ENCODE results near the gene KIF4B.
"Not testable (repeated sequence)": the region's sequence is repeated elsewhere in the genome, so short reads cannot be mapped to it uniquely, and the experiment has no call there.

Gene KIF4B

DNA sequence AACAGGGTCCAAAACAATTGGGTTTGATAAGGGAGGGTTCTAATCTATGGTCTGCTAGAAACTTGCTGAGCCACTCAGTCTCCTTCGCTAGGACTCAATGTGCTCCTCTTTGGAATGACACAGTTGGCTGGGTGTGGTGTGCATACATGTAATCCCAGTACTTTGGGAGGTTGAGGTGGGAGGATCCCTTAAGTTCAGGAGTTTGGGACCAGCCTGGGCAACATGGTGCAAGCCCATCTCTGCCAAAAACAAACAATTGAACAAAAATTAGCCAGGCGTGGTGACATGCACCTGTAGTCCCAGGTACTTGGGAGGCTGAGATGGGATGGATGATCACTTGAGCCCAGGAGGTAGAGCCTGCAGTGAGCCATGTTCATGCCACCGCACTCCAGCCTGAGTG is 2.7 kb upstream of the KIF4B start:
- DNase-seq = no peak

DNA sequence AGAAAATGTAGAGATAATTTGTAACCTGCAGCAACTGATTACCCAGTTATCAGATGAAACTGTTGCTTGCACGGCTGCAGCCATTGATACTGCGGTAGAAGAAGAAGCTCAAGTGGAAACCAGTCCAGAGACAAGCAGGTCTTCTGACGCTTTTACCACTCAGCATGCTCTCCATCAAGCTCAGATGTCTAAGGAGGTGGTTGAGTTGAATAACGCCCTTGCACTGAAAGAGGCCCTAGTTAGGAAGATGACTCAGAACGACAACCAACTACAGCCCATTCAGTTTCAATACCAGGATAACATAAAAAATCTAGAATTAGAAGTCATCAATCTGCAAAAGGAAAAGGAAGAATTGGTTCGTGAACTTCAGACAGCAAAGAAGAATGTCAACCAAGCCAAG is 1.7 kb downstream of the KIF4B start:
- DNase-seq = no peak

DNA sequence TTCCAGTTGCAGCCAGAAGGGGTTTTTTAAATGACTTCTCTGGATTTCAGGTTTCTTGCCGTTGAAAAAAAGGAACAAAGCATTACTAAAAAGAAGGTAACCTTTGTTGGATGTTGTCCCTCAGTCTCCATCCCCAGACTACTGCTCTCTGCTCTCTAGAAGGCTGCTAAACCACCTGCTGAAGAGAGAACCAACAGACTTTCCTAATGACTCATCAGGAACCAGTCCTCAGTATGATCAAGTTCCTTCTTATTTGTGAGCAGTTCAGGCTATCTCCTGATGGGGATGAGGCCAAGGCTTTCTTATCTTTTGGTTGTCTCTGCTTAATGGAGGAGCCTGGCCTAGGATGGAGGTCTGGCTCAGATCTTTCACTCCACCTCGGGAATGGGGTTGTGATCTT is 4.1 kb downstream of the KIF4B start:
- no peak for DNase-seq

DNA sequence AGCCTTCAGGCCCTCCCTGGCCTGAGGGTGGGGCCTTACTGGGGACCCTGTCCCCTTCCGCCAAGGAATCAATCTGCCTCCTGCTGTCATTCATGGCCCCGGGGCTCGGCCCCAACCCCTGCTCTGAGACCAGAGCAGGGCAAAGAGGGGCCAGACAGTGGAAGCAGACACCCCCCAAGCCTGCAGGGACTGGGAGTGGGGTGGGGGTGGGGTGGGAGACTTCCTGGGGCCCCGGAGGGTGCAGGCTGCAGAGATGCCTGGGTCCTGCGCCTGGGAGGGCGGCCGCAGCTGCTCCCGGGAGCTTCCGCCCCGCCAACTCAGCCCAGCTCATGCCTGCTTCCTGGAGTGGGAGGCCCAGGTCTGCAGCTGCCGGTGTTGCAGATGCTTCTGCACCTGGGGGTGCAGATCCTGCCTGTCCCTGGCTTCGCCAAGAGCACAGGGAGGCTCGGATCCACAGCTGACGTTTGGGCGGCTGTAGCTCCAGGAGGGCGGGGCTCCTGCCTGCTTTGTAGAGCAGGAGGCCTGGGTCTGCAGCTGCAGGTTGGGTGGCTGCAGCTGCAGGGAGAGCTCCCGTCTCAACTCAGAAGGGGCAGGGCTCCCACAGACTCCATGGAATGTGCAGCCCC is 6.2 kb downstream of the KIF4B start:
- no peak for DNase-seq

DNA sequence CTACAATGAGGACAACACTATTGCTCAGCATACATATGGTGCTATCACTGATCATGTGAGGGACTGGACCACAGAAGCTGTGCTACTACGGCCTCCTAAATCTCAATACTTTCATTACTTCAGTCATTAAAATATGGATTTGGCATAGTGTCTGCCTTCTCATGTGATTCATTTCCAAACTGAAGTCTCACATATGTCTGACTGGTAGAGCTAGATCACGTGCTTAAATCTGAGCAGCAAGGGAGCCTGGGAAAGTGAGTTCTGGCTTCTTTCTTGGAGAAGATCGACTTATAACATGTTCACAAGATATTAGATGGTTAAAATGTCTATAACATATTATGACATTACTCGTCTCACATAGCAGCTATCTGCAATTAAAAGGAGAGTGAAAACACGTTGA is 8.3 kb downstream of the KIF4B start:
- DNase-seq = no peak

DNA sequence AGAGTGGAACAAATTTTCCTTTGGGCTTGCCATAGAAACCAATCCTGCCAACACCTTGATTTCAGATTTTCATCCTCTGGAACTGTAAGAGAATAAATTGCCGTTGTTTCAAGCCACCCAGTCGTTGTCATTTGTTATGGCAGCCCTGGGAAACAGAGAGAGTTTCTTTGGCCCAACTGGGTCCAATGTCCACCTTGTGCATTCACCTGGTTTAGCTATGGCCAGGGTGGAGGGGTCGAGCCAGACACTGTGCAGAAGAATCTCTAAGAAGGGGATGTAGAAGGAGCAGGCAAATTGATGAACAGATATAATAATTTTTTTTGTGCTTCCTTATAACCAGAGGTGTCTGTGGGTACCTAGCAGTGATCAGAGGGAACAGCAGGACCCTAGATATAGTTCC is 9.8 kb downstream of the KIF4B start:
- no peak for DNase-seq

DNA sequence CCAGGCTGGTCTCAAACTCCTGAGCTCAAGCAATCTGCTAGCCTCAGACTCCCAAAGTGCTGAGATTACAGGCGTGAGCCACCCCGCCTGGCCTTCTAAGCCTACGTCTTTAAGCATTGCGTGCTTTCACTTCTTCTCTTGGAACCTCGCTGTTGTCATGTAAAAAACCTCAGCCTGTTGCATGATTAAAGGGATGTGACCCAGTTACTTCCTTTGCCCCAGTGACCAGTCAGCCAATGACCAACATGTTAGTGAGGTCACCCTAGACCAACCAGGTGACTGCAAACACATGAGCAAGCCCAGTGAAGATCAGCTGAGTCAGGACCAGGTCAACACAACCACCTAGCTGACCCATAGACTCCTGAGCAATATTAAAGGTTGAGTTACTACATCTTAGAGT is 10.5 kb downstream of the KIF4B start:
- DNase-seq = no peak

DNA sequence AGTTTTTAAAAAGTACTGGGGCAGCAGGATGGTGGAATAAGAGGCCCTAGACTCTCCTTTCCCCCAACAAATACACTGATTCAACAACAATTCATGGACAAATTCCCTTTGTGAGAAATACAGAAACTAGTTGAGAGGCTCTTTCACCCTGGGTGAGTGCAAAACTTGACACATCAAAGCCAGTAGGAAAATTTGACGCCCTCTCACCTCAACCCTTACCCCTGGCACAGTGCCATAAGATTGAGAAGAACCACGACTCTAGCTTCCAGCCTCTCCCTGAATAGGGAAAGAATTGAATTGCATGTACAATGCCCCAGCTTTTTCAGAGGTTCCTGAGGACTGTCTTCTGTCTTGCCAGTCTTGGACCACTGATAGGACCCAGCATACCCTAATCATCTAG is 12.3 kb downstream of the KIF4B start:
- no peak for DNase-seq

DNA sequence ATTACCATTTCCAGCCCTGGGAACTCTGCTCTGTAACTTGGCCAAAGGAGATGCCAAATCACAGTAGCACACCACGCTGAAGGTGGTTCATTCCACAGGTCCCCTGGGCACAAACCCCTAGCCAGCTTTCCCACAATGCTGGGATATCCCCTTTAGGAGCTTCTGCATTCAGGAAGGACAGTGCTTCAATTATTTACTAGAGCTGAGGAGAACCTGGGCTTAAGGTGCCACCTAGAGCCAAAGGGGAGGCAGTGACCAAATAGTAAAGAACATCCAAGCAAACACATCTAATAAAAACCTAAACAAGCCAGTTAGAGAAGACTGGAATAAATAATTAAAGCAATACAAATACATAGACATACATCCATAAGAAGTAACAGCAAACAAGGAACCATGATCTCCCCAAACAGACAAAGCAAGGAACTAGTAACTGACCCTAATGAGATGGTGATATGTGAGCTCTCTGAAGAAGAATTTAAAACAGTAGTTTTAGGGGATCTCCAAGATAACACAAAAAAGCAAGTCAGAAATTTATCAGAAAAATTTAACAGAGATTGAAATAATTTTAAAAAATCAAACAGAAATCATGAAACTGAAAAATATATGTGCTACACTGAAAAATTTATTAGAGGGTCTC is 14.6 kb downstream of the KIF4B start:
- DNase-seq = no peak

DNA sequence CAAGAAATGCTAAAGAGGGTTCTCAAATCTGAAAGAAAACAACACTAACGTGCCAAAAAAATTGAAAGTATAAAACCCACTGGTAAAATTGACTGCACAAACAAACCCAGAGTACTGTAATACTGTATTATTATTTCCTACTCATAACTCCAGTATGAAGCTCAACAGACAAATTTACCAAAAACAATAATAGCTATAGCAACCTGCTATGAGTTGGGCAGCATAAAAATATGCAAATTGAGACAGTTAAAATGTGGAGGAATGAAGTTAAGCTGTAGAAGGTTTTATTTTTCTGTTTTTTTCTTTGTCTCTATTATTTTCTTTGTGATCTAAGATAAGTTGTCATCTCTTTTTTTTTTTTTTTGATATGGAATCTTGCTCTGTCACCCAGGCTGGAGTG is 15.7 kb downstream of the KIF4B start:
- DNase-seq = no peak

DNA sequence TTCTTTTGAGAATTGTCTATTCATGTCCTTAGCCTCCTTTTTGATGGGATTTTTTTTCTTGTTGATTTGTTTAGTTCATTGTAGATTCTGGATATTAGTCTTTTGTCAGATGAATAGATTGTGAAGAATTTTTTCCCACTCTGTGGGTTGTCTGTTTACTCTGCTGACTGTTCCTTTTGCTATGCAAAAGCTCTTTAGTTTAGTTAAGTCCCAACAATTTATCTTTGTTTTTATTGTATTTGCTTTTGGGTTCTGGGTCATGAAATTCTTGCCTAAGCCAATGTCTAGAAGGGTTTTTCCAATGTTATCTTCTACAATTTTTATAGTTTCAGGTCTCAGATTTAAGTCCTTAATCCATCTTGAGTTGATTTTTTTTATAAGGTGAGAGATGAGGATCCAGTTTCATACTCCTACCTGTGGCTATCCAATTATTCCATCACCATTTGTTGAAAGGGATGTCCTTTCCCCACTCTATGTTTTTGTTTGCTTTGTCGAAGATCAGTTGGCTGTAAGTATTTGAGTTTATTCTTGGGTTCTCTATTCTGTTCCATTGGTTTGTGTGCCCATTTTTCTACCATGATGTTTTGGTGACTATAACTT is 20.7 kb downstream of the KIF4B start:
- DNase-seq = not testable (repeated sequence)

DNA sequence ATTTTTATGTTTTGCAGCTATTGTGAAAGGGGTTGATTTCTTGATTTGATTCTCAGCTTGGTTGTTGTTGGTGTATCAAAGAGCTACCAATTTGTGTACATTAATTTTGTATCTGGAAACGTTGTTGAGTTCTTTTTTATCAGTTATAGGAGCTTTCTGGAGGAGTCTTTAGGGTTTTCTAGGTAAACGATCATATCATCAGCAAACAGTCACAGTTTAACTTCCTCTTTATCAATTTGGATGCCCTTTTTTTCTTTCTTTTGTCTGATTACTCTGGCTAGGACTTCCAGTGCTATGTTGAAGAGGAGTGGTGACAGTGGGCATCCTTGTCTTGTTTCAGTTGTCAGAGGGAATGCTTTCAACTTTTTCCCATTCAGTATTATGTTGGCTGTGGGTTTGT is 21.5 kb downstream of the KIF4B start:
- DNase-seq = not testable (repeated sequence)

DNA sequence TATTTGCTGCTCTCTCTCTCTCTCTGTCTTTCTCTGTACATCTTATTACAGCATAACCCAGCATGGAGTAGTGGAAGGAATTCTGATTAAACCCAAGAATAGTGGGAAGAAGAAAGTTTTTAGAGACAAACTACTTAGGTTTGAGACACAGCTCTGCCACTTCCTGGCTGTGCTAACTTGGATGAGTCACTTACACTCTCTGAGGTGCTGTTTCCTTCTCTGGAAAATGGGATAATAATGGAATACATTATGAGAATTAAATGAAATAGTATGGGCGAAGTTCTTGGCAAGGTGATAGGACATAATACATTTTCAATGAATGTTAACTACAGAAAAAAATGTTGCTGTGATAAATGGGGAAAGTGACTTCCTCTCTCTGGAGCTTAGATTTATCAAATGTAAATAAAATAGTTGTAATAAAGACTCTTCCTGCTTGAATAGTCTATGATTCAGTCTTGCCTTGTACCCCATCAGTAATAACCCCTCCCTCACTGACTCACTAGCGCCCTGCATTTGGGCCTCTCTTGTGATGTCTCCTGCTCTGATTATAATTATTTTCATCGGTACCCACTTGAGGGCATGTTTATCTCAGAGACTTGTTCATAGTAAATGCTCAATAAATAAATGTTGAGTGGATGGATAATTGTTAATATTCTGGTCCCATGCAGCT is 27.6 kb downstream of the KIF4B start:
- DNase-seq = no peak

DNA sequence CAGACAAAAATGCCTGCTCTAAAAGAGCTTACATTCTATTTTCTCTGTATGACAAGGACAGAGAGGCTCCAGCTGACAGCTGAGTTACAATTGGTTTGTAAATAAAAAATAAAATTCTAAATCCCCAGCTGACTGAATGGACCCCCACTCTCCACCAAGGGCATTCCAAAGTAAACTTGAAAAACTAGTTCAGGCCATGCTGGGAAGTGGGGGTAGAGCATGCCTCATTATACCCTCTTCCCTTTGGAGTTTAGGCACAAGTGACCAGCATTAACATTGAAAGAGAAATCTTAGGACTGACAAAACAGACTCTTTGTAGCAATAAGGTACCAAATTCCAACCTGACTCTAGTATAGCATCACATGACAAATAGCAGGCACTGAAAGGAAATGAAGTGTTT is 31.0 kb downstream of the KIF4B start:
- DNase-seq = no peak

DNA sequence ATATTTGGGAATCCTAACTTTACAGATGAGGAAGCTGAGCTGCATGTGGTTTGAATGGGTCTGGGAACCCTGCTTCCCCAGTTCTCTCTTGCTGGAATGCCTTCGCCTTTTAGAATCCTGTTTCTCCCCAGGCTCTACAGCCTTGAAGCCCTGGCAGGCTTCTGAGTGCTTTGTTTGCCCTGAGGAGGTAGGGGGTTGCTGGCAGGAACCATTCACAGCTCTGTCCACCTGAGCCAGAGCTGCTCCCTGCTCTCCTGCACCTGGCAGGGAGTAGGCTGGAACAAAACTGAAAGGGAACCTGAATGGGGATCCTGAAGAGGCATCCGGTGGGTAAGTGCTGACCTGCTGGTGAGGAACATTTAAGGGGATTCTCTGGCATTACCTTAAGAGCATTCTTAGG is 33.0 kb downstream of the KIF4B start:
- no peak for DNase-seq

DNA sequence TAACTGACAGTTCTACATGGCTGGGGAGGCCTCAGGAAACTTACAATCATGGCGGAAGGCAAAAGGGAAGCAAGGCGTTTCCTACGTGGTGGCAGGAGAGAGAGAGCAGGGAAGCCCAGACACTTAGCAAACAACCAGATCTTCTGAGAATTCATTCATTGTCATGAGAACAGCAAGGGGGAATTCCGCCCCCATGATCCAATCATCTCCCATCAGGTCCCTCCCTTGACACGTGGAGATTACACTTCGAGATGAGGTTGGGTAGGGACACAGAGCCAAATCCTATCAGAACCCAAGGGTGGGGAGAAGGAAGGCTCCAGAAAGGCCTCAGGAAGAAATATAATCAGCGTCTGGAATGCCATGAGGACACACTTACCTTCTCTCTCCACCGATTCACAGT is 34.3 kb downstream of the KIF4B start:
- DNase-seq = no peak

DNA sequence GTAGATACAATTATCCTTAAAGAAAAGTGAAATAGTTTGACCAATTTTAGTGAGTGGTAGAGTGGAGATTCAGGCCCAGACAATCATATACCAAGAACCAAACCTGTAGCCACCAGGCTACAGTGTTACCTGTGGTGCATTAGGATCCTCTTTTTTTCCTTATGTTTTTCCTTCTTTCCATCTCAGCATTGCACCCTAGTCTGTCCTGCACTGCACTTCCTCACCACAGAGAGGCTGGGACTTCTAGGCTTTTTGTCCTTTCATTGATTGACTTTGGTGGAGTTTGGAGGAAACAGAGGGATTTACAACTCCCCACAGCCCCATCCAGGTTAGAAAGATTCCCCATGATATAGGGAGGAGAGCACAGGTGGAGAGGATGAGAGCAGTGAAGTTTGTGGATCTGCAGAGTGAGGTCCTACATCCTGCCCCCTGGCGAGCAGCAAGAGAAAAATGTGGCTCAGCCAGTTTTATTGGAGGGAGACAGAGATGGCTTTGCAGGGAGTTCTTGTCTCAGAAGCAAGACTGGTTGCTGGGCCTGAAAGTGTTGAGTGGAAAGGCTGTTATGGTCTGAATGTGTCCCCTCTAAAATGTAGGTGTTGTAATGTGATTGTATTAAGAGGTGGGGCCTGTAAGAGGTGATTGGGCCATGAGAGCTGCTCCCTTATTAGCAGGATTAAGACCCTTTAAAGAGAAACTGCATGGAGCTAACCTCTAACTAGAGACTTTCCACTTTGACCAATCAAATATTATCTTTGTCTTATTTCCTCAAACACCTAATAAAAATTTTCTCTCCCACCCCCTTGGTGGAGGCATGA is 36.2 kb downstream of the KIF4B start:
- DNase-seq = no peak

DNA sequence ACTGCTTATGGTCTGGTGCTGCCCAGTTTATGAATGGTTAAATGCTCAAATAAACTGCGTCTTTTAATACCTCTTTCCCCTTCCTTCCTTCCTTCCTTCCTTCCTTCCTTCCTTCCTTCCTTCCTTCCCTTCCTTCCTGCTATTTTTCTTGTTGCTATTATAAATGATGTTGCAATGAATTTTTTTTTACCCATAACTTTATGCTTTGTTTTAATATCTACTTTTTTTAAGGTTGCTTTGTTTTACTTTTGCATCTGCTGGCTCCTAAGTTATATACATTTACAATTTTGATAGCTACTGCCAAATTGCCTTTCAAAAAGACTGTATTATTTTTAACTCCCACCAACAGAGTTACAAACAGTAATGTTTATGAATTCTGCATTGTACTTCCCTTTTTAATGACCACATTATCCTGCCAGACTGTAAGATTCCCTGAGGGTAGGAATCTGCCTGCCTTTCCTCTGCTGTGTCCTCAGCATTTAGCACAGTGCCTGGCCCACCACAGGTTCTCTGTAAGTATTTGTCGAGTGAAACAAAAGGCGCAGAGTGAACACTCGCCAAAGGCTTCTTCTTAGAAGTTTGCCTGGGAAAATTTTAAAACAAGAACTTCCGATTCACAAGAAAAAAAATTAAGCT is 36.9 kb downstream of the KIF4B start:
- DNase-seq = no peak

DNA sequence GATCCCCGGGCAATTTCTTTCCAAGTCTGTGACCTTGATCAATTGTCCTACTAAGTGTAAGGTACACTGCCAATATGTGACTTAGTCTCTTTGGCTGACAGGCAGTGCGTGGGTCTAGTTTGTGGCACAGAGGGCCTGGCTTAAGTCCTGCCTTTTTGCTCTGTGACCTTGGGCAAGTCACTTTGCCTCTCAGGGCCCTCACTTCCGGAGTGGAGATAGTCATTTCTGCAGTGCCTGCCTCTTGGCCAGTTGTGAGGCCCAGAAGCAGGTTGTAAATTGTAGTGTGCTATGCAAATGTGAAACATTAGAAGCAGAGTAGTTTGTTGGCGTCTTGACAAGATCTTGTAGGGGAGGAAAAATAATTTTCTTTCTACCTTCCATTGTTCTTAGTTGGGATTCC is 39.0 kb downstream of the KIF4B start:
- DNase-seq = no peak

DNA sequence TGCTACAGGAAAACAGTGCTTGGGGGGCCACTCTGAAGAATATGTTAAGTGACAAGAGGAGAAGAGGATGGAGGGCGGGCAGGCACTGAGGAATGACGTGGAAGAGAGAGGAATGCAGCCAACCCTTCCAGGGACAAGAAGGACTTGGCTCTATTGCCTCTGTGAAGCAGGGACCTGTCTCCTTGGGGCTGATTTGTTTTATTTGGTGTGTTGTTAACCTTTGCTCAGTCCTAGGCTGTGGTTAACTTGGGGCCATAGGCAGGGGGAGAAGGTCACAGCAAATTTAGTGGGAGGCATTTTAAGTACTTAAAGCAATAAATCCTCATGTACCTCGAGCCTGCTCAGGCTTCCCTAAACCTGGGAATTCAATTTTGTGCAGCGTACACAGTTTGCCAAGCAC is 39.9 kb downstream of the KIF4B start:
- no peak for DNase-seq

DNA sequence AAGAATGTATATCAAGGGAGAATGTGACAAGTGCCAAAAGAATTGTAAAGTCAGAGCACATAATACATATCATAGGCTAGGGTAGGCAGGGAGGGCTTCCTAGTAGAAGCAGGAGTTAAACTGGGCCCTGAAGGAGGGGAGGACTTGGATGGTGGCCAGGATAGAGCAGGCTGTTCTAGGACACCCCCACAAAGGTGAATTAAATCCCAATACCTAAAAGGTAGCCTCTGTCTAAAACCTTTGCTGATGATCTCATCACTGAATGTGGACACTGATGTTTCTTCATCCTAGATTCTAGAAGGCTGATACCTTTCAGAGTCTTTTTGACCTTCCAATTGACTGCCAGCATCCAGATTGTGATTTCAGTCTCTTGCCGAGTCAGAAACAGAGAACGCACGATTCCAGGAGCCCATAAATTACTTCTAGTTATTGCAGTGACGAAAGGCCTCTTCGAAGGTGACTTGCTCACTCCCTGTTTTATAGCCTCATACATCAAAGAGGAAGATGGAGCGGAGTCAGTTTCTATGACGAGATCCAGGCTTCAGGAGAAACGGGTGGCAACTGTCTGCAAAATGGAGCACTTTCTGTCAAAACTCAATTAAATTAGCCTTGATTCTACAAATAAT is 43.2 kb downstream of the KIF4B start:
- DNase-seq = no peak

DNA sequence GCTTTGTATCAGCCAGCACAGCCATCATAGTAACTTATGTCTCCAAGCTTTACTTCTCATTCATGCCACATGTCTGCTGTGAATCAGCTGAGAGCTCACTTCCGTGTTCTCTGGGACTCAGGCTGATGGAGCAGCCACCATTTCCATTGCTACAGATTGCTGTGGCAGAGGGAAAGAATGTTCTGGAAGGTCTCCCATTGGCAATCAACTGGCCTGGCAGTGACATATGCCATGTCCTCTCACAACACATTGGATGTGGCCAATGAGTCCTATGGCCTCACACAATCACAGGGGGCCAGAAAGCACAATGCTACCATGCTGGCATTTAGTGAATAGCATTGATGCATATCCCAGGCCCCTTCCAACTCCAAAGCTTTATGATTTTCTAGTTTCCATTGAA is 44.1 kb downstream of the KIF4B start:
- DNase-seq = no peak

Measured in CD4-positive, alpha-beta T cell treated with Interferon gamma for 1 hour (primary cell).